ENCODE results near the gene MOB1B.
"Not testable (repeated sequence)": the region's sequence is repeated elsewhere in the genome, so short reads cannot be mapped to it uniquely, and the experiment has no call there.

The MOB1B gene

DNA sequence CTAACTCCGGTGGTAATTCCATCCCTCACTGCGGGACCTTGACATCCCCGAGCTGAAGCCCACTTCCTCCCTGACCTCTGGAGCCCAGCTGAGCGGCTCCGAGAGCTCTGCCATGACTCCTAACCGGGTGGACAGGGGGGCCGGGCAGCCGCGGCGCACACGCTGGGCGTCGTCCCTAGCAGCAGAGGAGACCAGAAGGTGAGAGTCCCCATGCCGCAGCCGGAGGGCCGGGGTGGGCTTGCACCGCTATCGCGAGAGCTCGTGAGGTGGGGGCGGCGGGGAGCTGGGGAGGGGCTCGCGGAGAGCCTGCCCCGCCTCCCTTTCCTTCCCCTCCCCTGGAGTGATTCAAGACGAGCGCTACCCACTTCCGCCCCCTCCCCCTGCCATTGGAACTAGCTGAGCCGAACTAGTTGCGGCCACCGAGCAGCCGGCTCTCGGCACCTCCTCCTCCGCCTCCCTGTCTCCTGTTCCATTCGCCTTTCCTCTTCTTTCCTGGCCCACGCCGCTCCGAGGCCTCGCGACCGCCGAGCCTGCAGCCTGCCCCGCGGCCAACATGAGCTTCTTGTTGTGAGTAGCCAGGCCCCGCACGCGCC lies at the start of gene MOB1B:
TSS of gene MOB1B (plus strand) at position 386 of the 593 bp plus-strand sequence. CDS start at position 554, 168 bp downstream.
- DNase-seq (ENCODE audit: insufficient read length, low spot score) (peak; percentile 75), FAIRE-seq (peak; percentile 80)

DNA sequence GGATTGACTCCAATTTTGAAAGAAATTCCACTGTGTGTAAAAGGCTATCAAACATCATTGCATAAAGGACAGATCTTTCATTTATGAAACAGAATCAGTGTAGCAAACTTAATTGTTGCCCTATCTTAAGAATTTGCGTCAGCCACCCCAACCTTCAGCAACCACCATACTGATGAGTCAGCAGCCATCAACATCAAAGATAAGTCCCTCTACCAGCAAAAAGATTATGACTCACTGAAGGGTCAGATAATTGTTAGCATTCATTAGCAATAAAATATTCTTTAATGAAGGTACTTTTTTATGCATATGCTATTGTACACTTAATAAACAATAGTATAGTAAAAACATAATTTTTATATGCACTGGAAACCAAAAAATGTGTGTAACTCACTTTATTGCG lies 46.7 kb upstream of the MOB1B start:
- no peak for DNase-seq (ENCODE audit: insufficient read length, low spot score)
- no peak for FAIRE-seq

DNA sequence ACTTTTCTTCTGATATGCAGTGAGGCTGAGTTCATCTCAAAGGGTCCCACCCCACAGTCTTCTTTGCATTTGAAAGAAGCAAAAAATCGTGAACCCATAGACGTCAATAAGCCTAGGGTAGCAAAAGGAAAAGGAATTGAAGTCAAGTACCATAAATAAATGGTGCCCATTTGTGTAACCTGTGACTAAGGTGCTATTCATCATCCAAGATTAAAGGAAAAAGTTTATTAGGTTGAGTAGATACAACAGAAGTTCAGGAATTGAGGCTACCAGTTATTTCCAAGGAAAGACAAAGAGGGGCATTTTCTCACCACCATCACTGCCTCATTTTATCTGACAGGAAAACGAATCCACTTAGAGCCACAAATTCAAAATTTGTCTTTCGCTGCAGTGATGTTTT lies 43.7 kb upstream of the MOB1B start:
- FAIRE-seq, result no peak
- no peak for DNase-seq (ENCODE audit: insufficient read length, low spot score)

DNA sequence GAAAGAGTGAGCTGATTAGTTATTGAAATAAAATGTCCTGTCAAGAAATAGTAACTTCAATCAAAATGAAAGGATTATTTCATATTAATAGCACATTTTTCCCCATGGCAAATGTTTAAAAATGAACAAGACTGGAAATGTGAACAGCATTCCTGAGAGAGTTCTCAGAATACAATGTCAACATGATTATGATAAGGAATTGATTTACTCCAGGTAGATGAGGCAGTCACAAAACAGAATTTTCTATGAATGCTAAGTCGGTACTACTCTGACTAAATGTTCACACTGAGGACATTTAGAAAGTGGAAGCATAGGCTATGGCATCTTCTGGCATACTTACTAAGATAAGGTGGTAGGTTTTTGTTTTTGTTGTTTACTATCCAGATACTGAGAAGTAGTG lies 43.1 kb upstream of the MOB1B start:
- FAIRE-seq, result no peak
- no peak for DNase-seq (ENCODE audit: insufficient read length, low spot score)

DNA sequence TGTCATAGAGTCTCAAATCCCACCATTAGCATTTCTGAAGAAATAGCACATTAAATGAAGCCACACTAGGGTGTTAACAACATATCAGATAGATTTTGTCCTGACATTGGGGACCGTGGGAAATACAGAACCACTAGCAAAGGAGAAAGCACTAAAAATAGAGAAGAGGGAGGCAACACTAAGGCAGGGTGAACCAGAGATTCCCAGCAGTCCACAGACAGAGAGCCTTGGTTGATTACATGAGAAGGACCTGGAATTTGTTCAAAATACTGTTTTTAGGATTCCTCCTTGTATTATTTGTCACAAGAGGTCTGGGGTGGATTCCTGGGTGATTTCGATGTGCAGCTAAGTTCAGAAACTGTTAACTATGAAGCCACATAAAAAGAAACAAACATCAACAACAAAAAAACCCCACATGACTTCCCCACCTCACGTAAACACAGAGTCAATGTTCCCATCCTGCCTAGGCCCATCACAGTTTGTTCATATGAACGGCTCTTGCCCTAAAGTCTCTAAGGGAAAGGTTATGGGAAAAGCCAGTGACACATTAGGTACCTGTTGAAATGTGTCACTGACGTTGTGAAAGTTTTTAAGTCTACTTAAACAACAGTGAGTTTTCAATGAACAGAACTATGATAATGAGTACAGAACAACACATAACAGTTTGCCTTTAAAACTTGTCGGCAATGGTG lies 38.9 kb upstream of the MOB1B start:
- FAIRE-seq (peak; percentile 72), DNase-seq (ENCODE audit: insufficient read length, low spot score) (no peak)

DNA sequence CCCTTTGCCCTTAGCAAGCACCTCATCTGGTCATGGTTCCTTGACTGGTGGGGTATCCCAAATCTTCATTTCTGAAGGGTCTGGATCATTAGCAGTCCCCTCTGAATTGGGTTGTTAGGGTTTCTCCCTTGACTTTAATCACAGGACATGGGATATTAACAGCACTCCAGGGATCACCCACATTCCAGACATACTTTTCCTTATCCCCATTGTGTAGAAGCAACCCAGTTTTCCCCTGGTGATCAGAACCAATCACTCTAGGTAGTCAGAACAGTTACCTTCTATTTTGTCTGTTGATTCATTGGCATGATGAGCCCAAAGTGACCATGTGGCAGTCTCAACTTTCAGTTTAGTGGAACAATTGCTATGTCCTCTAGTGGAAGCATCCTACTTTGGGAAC lies 33.4 kb upstream of the MOB1B start:
- no peak for FAIRE-seq
- no peak for DNase-seq (ENCODE audit: insufficient read length, low spot score)

DNA sequence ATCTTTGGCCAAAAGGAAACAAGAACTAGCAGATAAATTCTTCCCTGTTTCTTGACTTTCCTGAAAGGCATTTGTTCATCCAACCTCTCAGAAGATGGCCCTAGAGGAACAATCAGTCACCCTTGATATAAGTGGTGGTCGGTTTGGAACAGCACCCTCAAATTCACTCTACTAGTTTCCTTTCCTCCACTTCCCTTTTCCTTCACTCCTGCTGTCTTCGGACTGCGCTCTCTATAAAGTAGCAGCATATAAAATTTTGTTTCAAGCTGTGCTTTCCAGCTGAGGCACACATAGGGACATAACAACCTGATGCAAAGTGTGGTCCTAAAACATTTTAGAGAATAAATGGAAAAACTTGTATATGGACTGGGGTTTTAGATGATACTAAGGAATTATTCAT lies 29.0 kb upstream of the MOB1B start:
- no peak for FAIRE-seq

DNA sequence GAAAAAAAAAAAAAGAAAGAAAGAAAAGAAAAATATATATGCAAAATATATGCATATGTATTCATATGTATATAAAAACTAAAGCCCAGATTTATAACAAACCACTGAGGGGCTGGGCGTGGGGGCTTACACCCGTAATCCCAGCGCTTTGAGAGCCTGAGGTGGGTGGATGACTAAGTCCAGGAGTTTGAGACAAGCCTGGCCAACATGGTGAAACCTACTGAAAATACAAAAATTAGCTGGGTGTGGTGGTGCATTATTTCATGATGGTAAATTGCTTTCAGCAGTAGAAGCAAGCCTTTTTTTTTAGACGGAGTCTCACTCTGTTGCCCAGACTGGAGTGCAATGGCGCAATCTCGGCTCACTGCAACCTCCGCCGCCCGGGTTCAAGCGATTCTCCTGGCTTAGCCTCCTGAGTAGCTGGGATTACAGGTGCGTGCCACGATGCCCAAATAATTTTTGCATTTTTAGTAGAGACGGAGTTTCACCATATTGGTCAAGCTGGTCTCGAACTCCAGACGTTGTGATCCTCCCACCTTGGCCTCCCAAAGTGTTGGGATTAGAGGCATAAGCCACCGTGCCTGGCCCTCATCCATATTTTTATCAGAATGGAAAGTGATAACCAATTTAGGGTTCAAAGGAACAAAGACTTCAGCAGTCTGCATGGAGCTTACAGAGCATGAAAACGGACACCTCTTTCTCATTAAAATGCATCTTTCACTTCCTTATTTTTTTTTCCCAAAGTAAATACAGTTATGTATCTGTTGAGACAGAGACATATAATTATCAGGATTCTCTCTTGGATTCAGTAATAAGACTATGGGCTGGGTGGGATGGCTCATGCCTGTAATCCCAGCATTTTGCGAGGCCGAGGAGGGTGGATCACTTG lies 27.7 kb upstream of the MOB1B start:
- FAIRE-seq, result peak; percentile 86

More for the DNA sequence above, 29.0 kb upstream of the MOB1B start:
- DNase-seq (ENCODE audit: insufficient read length, low spot score), result no peak

DNA sequence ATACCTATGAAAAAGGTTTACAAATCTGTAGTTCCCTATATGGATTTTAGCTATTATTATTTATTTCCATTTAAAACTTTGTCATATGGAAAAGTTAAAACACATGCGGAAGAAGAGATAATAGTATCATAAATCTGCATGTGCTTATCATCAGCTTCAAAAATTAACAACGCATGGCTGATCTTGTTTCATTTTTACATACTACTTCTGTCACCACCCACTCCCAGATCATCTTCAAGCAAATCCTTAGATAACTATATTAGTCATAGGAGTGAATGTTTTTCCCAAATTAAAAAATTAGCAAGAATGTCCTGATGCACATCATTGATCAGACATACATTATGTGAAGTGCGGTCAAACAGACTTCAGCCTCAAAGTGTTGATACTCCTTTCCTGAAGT lies 24.6 kb upstream of the MOB1B start:
- FAIRE-seq, result no peak
- no peak for DNase-seq (ENCODE audit: insufficient read length, low spot score)

More for the DNA sequence above, 27.7 kb upstream of the MOB1B start:
- DNase-seq (ENCODE audit: insufficient read length, low spot score), result peak; percentile 29

DNA sequence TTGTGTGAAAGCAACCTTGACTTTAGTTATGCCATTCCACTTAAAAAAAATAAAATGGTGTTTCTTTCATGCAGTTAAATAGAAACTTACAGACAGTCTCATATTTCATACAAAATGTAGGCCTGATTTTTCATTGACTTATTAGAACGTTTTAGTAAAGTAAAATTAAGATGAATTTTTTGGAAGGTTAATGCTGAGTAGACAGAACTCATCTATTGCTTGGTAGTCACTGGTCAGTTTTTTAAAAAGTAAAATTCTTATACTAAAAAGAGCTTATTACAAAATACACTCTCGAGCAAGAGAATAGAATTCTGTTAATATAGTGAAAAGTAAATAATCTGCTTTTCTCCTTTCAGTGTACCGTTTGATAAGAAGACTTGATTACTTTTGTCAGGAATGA lies 21.4 kb upstream of the MOB1B start:
- no peak for FAIRE-seq
- no peak for DNase-seq (ENCODE audit: insufficient read length, low spot score)

DNA sequence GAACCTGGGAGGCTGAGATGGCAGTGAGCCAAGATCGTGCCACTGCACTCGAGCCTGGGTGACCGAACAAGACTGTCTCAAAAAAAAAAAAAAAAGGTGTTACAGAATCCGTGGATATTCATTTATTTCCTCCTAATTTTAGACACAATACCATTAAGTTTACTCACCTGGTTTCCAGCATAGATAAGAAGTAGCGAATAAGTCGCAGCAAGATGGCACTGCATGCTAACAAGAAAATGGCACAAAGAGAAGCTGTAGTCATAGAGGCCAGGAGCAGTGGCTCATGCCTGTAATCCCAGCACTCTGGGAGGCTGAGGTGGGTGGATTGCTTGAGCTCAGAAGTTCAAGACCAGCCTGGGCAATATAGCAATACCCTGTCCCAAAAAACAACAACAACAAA lies 17.0 kb upstream of the MOB1B start:
- no peak for DNase-seq (ENCODE audit: insufficient read length, low spot score)

DNA sequence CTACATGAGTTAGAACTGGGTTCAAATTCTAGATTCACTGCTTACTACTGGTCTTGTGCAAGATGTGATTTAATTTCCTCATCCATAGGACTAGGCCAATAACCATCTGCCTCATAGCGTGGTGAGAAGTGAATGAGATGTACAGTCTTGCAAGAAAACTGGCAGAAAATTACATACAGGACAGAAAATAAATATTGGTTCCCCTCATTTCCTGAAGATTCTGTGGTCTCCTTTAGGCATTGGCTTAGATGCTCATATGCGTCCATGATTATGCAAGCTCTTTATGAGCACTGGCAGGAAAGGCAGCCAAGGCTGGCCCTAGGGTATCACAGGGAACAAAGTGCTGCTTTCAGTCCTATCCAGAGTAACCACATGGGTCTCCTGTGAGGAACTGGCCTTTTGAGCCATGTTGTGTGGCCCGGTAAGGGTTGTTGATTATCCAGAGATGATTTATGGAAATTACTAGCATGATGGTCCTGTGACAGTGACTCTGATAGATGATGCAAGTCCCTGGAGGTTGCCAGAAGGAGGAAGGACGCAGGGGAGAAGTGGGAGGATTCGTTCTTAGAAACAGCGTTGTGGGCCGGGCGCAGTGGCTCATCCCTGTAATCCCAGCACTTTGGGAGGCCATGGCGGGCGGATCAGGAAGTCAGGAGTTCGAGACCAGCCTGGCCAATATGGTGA lies 9.9 kb upstream of the MOB1B start:
- no peak for FAIRE-seq

More for the DNA sequence above, 17.0 kb upstream of the MOB1B start:
- no peak for FAIRE-seq

DNA sequence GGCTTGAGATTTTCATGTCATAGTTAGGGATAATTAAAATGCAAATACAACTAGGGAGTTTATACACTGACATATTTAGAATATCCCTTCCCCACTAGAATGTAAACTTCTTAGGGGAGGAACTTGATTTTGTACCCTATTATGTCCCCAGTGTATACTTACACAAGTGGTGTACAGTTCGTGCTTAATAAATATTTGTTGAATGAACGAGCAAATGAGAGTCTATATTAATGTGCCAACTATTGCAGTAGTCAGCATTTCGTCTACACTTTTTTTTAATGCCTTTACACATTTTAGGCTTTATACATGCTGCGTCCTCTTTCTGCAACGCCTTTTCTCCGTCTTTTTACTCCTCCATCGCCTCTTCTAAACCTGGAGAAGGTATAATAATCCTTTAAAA lies 8.4 kb upstream of the MOB1B start:
- no peak for FAIRE-seq
- no peak for DNase-seq (ENCODE audit: insufficient read length, low spot score)

More for the DNA sequence above, 9.9 kb upstream of the MOB1B start:
- no peak for DNase-seq (ENCODE audit: insufficient read length, low spot score)

DNA sequence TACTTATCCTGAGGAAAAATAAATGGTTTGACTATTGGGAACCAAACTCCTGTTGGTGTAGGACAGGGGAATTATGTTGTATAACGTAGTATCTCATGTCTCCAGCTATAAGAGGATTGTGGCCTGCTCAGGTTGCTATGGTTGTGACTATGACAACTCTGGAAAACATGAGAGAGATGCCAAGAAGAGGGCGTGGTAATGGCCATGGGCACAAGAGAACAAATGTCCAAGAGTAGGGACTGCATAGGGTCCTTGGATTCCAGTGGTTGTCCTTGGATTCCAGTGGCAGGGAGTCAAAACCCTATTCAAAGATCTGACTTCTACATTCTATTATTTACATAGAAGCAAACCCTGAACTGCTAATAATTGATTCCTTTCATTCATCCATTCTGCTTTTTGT lies 6.8 kb upstream of the MOB1B start:
- peak; percentile 47 for FAIRE-seq
- DNase-seq (ENCODE audit: insufficient read length, low spot score), result no peak

DNA sequence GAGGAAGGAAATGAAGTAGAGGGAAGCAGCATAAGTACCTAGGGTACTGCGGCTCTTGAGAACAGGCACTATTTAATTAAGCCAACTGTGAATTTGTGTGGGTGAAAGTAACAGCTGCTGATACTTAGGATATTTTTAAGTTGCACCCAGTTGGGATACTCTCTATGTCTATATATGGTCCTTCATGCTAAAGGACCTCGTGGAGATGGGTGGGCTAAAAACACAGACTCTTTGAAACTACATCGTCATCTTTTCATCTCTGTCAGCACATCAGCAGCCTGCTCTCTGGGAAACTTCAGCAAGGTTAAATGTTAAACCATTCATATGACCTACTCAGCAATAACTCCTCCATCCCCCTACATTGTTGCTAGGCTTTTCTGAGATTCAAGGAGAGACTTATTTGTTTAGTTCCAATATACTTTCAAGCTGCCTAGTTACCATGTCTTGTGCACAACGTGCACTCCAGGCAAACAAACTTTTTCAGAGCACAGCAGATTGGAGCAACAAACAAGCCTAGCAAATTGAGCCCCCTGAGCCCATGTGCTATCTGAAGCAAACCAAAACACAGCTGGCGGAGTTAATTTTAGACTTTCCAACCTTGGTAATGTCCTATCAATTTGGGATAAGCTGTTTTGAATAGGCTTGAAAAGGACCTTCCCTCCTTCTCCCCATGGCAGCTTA lies 6.2 kb upstream of the MOB1B start:
- DNase-seq (ENCODE audit: insufficient read length, low spot score), result peak; percentile 21
- FAIRE-seq, result peak; percentile 74

DNA sequence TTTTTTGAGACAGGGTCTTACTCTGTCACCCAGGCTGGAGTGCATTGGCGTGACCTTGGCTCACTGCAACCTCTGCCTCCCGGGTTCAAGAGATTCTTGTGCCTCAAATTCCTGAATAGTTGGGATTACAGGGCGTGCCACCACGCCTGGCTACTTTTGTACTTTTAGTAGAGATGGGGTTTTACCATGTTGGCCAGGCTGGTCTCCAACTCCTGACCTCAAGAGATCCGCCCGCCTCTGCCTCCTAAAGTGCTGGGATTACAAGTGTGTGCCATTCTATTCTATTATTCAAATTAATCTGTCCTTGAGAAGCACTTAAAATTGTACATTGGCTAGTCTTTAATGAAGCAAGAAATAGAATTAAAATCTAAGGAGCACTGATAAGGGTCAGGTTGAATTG lies 3.6 kb upstream of the MOB1B start:
- DNase-seq (ENCODE audit: insufficient read length, low spot score); FAIRE-seq: not testable (repeated sequence)

DNA sequence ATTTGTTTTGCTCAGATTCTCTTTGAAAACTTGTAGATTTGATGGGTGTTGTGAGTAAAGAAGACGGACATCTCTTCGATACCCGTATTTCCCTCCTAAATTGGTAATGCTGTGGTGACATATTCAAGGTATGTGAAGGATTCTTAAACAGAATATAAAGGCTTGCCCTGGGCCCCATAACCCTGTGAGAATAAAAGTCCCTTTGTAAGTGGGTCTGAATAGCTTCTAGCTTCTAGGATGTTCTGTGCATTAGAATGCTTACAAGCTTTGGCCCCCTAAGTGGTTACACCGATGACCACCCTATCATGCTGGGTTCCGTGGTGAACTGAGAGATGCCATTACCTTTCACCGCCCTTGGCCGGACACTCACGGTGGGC lies 574 bp upstream of the MOB1B start:
- FAIRE-seq, result no peak
- no peak for DNase-seq (ENCODE audit: insufficient read length, low spot score)

DNA sequence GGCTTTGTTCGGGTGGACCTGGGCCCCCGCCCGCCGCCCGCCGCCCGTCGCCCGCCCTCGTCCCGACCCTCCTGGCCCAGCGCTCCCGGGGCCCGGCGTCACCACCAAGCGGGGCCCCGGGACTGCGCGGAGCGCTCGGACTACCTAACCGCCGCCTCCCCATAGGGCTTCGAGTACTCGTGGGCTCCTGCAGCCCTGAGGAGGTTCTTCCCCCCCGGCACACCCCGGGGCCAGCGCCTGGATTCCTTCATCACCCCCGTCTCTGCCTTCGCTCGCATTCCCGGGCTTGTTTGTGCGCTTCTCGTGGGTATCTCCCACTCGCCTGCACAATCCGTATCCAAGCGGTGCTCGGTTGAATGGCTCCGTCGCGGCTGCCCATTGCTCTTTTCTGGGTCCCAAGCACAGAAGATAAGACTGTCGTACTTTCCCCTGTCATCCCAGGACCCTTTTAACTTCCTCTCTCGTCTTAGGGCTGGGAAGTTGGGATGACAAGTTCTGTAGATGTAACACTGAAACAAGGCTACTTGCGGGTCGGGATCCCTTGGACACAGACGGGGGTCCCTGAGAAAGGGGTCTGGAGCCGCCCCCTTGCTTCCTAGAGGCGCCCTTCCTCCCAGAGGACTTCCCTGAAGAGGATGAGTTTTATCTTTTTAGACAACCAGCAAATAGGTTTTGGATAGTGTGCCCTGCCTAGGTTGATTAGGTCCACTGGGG lies 565 bp downstream of the MOB1B start:
- FAIRE-seq, result no peak
- DNase-seq (ENCODE audit: insufficient read length, low spot score), result peak; percentile 10

DNA sequence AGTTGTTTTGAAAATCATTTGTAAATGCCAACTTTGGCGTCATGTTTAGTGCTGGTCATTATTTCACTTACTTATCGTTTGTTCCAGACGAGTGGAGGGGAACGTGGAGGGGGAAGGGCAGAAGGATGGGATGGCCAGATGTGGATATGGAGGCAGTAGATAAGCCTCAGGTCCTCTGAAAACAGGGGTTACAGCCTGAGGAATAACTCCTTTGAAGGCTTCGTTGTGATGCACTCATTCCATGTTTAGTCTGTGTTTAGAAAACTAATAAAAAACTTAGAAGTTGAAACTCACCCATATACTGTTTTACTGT lies 1.1 kb downstream of the MOB1B start:
- DNase-seq (ENCODE audit: insufficient read length, low spot score) (no peak), FAIRE-seq (peak; percentile 92)

DNA sequence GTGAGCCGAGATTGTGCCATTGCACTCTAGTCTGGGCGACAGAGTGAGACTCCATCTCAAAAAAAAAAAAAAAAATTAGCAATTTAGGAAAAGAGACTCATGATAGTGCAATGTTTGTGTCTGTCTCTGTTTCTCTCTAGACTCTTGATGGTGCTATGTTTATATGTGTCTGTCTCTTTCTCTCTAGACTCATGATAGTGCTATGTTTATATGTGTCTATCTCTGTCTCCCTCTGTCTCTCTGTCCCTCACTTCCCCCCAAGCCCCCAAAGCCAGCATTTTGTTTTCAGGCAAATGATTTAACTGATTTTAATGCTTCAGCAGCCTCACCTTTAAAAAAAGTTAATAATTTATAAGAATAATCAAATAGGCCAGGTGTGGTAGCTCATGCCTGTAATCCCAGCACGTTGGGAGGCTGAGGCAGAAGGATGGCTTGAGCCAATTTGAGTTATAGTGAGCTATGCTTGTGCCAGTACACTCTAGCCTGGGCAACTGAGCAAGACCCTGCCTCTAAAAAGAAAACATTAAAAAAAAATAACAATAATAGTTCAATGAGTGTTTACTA lies 6.9 kb downstream of the MOB1B start:
- no peak for DNase-seq (ENCODE audit: insufficient read length, low spot score)
- FAIRE-seq, result no peak
